Nucleus accumbens (tissue), 56 donors: ENCODE results near the gene OPCML.
A peak's percentile ranks its signal among the peaks of the same experiment; 100 is the strongest.

ENCODE experiments used
- DNase-seq, 56 donors: peaks; one replicate each; lab custom pipeline; 2025; lab: John Stamatoyannopoulos, UW

The OPCML gene

DNA sequence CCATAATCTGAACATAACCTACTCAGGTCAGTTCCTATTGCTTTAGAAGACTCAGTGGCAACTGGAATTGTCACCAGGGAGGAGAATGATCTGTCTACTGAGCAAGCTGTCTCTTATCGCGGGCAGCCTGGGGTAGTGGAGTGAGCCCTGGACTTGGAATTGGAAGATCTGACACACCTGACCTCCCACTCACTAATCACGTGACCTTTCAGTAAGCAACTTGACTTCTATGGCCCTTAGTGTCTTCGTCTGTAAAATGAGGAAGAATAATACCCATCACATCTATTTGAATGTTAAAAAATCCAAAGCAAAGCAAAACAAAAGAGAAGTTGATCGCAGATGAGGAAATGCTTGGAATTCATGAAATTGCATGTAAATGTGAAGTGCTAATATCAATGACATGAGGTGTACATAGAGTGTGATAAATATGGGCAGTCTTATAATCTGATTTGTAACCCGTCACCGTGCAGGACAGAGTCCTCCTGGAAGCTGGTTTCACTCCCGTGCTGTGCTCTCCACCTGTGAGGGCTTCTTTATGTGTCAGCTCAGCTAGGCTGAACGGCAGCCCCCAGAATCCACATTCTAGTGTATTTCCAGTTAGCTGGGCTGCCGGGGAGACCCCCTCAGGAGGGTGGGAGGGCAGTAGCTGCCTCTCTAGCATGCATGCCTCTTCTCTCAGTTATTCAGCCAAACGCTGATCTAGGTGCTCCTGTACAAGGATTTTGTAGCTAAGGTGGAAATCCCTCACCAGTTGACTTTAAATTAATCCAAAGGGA lies 482.9 kb downstream of the OPCML start:
- DNase-seq, result no peak

DNA sequence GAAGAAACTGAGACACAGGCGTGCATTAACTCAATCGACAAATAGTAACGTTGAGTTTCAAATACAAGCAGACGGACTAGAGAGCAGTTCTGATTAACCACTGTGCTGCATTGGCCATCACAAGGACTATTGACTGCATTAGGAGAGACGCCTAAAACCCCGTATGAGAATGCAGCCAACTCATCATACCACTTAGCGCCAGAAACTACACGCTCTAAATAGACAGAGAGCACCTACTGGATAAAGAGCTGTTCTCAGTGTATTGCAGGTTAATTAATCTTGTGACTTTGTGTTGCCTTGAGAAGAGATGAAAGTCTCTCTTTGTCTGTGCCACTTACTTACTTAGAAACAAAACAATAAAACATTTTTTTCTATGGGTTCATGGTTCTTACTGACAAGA lies 484.0 kb downstream of the OPCML start:
- DNase-seq, result no peak

DNA sequence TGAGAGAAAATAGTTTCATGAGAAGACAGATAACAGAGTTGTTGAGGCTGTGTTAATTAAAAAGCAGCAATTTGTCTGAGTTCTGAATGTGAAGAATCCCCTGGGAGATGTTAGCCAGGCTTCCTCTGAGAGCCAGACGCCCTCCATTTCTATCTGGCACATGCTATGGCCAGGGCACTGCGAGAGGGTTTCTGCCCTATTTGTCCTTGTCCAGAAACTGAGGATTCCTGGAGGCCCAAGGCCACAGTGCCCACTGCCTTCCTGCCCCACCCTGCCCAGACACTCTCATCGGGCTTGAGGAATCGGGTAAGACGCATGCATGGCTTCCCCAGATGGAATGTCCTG lies 484.6 kb downstream of the OPCML start:
- no peak for DNase-seq

- DNase-seq, result peak in 20 of 56 donors; percentile 3 to 56 (median 12)
Measured at GRCh38 chr11:133047036-133047770, 485.1 kb downstream of the OPCML start.

DNA sequence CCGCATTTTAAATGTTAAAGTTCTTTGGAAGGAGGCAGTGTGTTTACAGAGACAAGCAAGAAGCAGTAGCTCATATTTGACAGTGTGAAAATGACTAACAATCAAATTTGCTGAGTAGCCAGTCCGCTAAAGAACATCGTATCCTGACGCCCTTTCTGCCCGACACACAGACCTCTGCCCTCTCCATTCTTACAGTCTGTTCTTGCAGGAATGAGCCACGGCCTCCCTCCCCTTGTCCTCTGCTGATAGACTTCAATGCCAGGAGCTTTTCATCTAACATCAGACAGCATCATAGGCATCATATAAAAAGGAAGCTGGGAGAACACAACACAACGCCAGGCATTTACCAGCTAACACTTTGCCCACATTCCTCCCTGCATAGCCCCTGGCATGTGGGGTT lies 486.0 kb downstream of the OPCML start:
- no peak for DNase-seq

GRCh38 chr11:133041928-133042882 lies 490.1 kb downstream of the OPCML start:
- no peak for DNase-seq

GRCh38 chr11:133041181-133041580 lies 491.1 kb downstream of the OPCML start:
- no peak for DNase-seq

DNA sequence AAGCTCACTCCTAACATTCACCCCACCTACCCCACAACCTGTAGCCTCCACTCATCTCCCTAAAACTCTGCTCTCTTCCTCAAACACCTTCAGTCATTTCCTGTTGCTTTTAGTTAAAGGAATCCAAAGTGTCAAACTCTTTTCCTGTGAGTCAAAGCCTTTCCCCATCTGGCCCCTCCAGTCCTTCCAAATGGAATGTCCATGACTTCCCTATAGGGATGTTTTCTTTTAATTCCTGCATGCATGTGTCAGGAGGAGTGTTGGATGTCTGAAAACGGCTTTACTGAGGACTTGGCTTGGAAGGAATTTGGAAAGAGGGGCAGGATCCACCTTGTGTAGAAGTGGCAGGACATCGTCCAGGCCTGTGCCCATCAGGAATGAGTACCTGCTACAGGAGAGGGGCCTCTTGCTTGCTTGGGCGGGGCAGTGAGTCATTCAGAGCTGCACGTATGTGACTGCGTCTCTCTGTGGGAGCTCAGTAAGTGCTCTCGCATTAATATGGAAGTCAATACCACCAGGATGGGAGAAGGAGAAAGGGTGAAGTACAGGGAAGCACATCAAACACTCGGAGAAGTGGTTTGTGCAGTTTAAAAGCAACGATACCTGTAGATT lies 491.9 kb downstream of the OPCML start:
- DNase-seq, result no peak

GRCh38 chr11:133038850-133039249 lies 493.5 kb downstream of the OPCML start:
- no peak for DNase-seq

- DNase-seq, result no peak
Measured at GRCh38 chr11:133034929-133035328, 497.4 kb downstream of the OPCML start.

GRCh38 chr11:133029107-133029506 lies 503.2 kb downstream of the OPCML start:
- DNase-seq, result no peak

DNA sequence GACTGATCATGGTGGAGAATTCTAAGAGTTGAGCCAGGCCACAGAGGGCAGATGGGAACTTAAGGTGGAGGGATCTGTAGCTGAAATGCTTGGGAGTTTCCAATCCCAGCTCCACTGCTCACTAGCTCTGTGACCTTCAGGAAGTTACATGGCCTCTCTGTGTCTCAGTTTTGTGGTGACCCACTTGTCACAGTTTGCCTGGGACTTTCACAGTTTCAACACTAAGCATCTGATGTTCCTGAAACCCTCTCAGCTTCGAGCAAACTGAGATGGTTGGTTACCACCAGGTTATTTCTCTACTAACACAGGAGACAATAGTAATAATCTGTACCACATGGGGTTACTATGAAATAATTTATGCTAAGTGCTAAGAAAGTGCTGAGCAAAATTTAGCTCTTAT lies 505.3 kb downstream of the OPCML start:
- DNase-seq, result no peak

DNA sequence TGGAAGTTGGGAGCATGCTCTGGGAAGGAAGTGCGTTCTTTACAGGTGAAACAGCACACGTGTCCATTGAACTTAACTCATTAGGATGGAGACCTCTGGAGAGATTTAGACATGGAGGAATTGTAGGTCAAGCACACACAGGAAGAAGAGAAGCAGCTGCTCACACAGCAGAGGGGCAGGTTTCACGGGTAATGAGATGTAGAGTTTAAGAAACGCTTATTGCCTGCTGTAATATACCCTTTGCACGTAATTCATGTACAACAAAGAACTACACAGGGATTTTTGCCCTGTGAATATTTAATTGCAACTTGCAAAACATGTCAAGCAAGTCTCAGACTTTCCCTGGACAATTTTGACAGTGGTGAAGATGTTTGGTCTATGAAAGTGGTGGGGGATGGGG lies 508.0 kb downstream of the OPCML start:
- DNase-seq, result no peak

DNA sequence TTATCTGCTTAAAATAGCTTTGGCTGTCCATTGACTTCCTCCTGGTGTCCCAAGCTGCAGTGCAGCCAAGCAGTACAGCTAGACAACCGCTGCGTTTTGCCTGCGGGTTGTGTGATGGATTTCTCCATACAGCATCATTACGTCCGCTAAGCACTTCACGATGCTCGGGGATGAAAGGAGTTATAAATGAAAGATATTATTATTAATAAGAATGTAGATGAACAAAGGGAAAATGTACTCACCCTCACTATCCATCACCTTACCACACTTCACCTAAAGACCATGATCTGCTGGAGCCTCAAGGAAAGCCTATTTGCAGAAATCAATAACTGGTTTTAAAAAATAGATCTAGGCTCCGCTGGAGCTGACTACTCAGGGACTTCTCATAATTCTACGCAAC lies 509.1 kb downstream of the OPCML start:
- DNase-seq, result no peak

DNA sequence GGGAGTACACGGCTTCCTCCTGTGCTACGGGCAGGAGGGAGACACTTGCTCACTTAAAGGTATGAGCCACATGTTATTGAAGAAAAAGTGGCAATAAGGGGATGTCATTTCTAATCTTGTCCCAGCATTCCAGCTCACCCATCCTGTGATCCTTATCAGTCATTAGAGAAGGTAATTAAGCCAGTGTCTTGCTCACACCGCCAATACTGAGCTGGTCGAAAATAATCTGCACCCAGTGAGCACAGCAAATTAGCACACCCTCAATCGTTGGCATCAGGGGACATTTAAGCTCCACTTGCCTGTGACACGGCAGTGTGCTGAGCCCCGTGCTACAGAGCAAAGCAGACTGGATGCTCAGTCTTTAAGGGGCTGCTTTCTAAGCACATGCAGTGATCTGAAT lies 510.7 kb downstream of the OPCML start:
- DNase-seq, result no peak

DNA sequence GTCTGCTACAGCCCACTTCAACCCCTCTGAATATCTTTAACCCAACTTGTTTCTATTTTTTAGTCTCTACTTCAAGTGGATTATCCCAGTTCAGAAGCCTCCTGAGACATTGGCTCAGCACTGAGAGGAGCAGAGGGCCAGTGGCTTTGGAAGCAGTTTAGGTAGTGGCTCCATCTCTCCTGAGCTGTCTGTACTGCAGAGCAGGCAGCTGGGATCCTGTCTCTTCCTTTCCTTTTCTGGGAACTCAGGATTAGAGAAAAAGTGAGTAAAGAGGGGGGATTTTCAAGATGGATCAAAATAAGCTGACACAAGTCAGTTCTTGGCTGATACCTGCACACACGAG lies 512.0 kb downstream of the OPCML start:
- DNase-seq, result no peak

DNA sequence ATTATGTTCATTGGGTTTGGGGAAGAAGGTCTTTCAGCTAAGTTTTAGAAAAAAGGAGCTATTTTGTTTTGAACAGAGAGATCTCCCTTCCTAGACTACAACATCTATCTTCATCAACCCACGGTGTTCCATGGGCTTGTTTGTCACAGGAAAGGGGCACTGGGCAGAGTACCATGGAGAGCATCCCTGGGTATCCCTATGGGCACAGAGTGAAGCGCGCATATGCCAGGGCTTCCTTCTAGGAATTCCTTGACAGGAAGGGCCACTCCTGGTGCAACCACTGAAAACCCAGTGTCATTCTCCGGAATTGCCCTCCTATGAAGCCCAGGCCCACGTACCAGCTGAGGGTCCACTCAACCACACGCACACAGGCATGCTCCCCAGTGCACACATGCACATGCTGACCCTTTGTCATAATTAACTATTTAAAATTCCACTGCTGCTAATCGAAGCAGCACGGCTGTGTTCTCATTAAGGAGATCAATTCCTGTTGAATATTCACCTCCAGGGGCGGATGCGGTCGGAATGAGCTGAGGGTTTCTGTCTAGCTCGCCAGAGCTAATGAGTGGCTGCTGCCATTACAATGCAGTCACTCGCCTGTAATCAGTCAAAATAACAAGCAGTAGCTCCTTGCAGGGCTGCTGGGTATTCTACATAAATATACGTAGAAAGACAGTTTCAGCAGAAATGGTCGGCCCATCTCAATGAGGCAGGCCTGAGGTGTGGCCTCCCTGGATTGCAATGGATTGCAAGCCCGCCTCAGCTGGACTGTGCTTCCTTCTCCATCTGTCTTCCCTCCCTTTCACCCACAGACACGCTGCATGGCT lies 512.5 kb downstream of the OPCML start:
- no peak for DNase-seq

DNA sequence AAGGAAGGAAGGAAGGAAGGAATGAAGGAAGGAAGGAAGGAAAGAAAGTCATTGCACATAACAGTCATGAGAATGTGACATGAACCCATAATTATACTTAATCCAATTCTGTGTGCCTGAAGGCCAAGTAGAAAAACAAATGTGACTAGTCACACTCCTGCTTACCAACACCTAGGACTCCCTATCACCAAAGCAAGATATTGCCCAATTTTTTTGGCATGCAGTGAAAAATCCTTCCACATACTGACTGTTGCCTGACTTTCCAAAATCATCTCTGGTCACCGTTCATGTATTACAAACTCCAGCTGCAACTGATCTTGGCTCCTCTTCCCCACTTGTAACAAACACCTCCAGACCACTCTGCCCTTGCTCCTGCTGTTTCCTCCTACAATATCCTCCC lies 516.8 kb downstream of the OPCML start:
- no peak for DNase-seq

DNA sequence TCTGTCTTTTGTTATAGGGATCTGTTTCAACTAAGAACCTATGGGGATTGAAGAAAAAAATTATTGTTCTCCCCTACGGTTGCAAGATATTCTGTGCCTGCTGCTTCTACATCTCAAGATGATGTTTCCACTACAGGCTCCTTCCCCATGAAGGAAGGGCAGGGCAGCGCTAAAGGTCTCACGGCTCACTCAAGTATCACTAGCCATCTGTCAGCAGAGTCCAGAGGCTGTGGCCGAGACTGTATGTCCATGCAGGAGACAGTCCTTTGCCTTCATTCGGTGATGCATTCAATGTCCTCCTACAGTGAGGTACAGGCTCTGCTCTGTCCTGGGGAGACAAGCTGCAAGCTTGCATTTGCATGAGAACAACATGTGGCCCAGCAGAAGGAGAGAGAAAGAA lies 518.0 kb downstream of the OPCML start:
- DNase-seq, result no peak

- no peak for DNase-seq
Measured at GRCh38 chr11:133012803-133013202, 519.5 kb downstream of the OPCML start.
